Measurements from ENCODE around the gene VTI1A.

DNA sequence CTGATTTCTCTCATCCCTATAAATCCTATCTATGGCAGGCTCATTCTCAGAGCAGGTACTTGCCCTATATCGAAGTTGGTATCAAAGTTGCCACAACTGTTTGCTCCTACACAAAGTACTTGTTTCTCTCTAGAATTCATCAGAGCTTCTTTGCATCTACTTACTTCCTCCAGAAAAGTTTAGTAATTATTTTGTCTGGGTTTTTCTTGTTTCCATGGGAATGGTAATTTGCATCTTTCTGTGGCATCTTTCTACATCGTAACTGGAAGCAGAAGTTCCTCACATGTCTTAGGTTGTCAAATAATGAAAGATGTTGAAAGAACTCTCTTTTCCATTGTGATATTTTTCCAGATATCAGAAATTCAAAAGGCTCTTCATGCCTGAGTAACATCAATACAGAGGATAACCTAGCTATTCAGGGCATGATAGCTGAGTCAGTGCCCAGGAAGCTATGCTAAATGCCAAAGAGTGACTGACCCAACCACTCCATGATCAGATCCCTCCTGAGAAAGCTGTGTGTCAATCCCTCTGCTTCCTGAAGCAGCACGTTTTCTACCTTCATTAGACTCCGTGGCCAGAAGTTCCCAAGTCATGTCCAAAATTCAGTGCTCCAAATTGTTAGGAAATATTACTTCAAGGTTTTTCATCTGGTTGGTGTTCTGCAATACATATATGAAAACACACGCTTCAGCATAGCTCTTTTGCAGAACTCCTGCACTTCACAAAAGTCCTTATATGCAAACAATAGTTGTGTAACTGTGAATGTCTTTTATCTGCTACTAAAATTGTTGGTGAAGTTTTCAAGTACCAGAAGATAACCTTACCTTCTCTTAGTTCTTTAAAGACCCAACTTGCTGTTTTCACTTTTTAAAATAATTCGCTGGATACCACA lies 216.5 kb downstream of the VTI1A start:
- TF ChIP-seq, protein P1, sequence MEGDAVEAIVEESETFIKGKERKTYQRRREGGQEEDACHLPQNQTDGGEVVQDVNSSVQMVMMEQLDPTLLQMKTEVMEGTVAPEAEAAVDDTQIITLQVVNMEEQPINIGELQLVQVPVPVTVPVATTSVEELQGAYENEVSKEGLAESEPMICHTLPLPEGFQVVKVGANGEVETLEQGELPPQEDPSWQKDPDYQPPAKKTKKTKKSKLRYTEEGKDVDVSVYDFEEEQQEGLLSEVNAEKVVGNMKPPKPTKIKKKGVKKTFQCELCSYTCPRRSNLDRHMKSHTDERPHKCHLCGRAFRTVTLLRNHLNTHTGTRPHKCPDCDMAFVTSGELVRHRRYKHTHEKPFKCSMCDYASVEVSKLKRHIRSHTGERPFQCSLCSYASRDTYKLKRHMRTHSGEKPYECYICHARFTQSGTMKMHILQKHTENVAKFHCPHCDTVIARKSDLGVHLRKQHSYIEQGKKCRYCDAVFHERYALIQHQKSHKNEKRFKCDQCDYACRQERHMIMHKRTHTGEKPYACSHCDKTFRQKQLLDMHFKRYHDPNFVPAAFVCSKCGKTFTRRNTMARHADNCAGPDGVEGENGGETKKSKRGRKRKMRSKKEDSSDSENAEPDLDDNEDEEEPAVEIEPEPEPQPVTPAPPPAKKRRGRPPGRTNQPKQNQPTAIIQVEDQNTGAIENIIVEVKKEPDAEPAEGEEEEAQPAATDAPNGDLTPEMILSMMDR (IDR thresholded peaks at IDR 0.05) = no peak
- TF ChIP-seq POLR2A (IDR thresholded peaks at IDR 0.05) (no peak), EP300 (IDR thresholded peaks at IDR 0.05) (no peak)

Measured in sigmoid colon (tissue), 4 donors.